ENCODE data around the gene KNG1.
A peak's percentile ranks its signal among the peaks of the same experiment; 100 is the strongest.

KNG1 gene

GRCh38 chr3:186713499-186713898 is 3.7 kb upstream of the KNG1 start:
- DNase-seq: no peak

GRCh38 chr3:186719945-186720739 is 3.0 kb downstream of the KNG1 start:
- DNase-seq: no peak

- no peak for DNase-seq
These were observed 5.3 kb downstream of the KNG1 start for GRCh38 chr3:186722457-186722856.

- DNase-seq: no peak
These were observed 7.8 kb downstream of the KNG1 start for GRCh38 chr3:186724911-186725310.

- peak; percentile 40 to 43 for DNase-seq
These were observed 15.1 kb downstream of the KNG1 start for GRCh38 chr3:186732169-186732766.

GRCh38 chr3:186742618-186743380 is 25.6 kb downstream of the KNG1 start:
- DNase-seq: no peak

GRCh38 chr3:186743666-186744065 is 26.5 kb downstream of the KNG1 start:
- DNase-seq: no peak

GRCh38 chr3:186746008-186746407 is 28.8 kb downstream of the KNG1 start:
- no peak for DNase-seq

- DNase-seq: no peak
These were observed 33.2 kb downstream of the KNG1 start for GRCh38 chr3:186750316-186750715.

- DNase-seq: no peak
These were observed 34.3 kb downstream of the KNG1 start for GRCh38 chr3:186751480-186751879.

- DNase-seq: no peak
These were observed 36.8 kb downstream of the KNG1 start for GRCh38 chr3:186754006-186754405.

- no peak for DNase-seq
These were observed 37.7 kb downstream of the KNG1 start for GRCh38 chr3:186754871-186755270.

- no peak for DNase-seq
These were observed 40.1 kb downstream of the KNG1 start for GRCh38 chr3:186757214-186757613.

GRCh38 chr3:186757686-186758220 is 40.6 kb downstream of the KNG1 start:
- DNase-seq: no peak

- no peak for DNase-seq
These were observed 42.2 kb downstream of the KNG1 start for GRCh38 chr3:186759231-186759930.

- DNase-seq: no peak
These were observed 43.1 kb downstream of the KNG1 start for GRCh38 chr3:186760141-186760833.

- no peak for DNase-seq
These were observed 43.8 kb downstream of the KNG1 start for GRCh38 chr3:186760897-186761447.

- no peak for DNase-seq
These were observed 55.1 kb downstream of the KNG1 start for GRCh38 chr3:186772281-186772694.

- peak; percentile 81 to 86 for DNase-seq
These were observed 55.7 kb downstream of the KNG1 start for GRCh38 chr3:186772701-186773417.

GRCh38 chr3:186775999-186776398 is 58.8 kb downstream of the KNG1 start:
- no peak for DNase-seq

- DNase-seq: no peak
These were observed 62.0 kb downstream of the KNG1 start for GRCh38 chr3:186779204-186779603.

Data from activated T-cell treated with anti-CD3 and anti-CD28 coated beads, Interleukin-2, amount 50 U/mL, for 48 hours (primary cell).